CD14-positive monocyte (primary cell): ENCODE data around the gene GAD2. TPM values are rescaled to one million over a fixed set of nuclear protein-coding genes. Genes with fewer than 3 reads are reported as not detected.

Experiments
- DNase-seq, 3 donors: peaks; one replicate each; pipeline ENCODE4 v3.0.0-alpha.2; 2011 to 2022
- H2AFZ ChIP-seq: 2 replicates; pipeline ENCODE4 v1.6.0; 2012; ENCODE audit warnings: mild to moderate bottlenecking, low read depth, low read length, inconsistent platforms; ENCODE audit not compliant: insufficient read depth, poor library complexity, severe bottlenecking
- H3K27ac ChIP-seq, 2 donors: 1 replicate in 1 of 2; 2 replicates in 1 of 2; pipeline ENCODE4 v1.5.1; 2012 to 2013; ENCODE audit warnings: low read length in 2 of 2, control low read depth in 1 of 2, inconsistent platforms in 1 of 2, low read depth in 1 of 2, mild to moderate bottlenecking in 1 of 2
- H3K27me3 ChIP-seq, 2 donors: one replicate each; pipeline versions ENCODE4 v1.6.0 to v1.6.1; 2011 to 2013; ENCODE audit warnings: low read length in 2 of 2; ENCODE audit not compliant: control insufficient read depth in 2 of 2, insufficient read depth in 2 of 2
- H3K36me3 ChIP-seq, 2 donors: replicated peaks in 1 of 2; 1 replicate in 1 of 2; 2 replicates in 1 of 2; pipeline versions ENCODE4 v1.5.1 to v1.6.1; 2012 to 2013; ENCODE audit warnings: low read length in 2 of 2, control low read depth in 1 of 2, inconsistent platforms in 1 of 2, mild to moderate bottlenecking in 1 of 2; ENCODE audit not compliant: insufficient read depth in 2 of 2, control insufficient read depth in 1 of 2
- H3K4me1 ChIP-seq, 2 donors: 1 replicate in 1 of 2; 2 replicates in 1 of 2; pipeline versions ENCODE4 v1.5.1 to v1.6.1; 2012 to 2013; ENCODE audit warnings: low read length in 2 of 2, control low read depth in 1 of 2, inconsistent platforms in 1 of 2, mild to moderate bottlenecking in 1 of 2, moderate library complexity in 1 of 2; ENCODE audit not compliant: insufficient read depth in 2 of 2, control insufficient read depth in 1 of 2
- H3K4me2 ChIP-seq: replicated peaks from 2 replicates; pipeline ENCODE3; 2012; ENCODE audit warnings: low read length, moderate library complexity, mild to moderate bottlenecking; ENCODE audit not compliant: poor library complexity, severe bottlenecking; ENCODE audit errors: extremely low read depth
- H3K4me3 ChIP-seq, 3 experiments: fragments of 200-600 bp in 1 of 3; sonication (generic) in 1 of 3; replicated peaks in 1 of 3; 1 replicate in 2 of 3; 2 replicates in 1 of 3; pipeline ENCODE4 v1.5.1; 2011 to 2013; ENCODE audit warnings: low read length in 3 of 3, mild to moderate bottlenecking in 3 of 3, control low read depth in 2 of 3, low read depth in 2 of 3, inconsistent platforms in 1 of 3, moderate library complexity in 1 of 3
- H3K79me2 ChIP-seq: 2 replicates; pipeline ENCODE4 v1.6.0; 2012; ENCODE audit warnings: mild to moderate bottlenecking, control low read depth, inconsistent platforms, low read length, moderate library complexity; ENCODE audit not compliant: insufficient read depth
- H3K9ac ChIP-seq: 2 replicates; pipeline ENCODE4 v1.6.0; 2017; ENCODE audit warnings: low read length, mild to moderate bottlenecking; ENCODE audit not compliant: insufficient read depth, poor library complexity, severe bottlenecking
- H3K9me3 ChIP-seq, 2 donors: replicated peaks in 1 of 2; 1 replicate in 1 of 2; 2 replicates in 1 of 2; pipeline versions ENCODE4 v1.5.1 to v1.6.1; 2012 to 2013; ENCODE audit warnings: low read length in 2 of 2, control low read depth in 1 of 2; ENCODE audit not compliant: control insufficient read depth in 1 of 2, insufficient read depth in 1 of 2
- H4K20me1 ChIP-seq: 2 replicates; pipeline ENCODE4 v1.6.0; 2012; ENCODE audit warnings: mild to moderate bottlenecking, low read length, control low read depth, moderate library complexity; ENCODE audit not compliant: insufficient read depth
- H3K27ac Mint-ChIP-seq, 7 donors: one replicate each; pipeline ENCODE4 v1.8.0; 2020; ENCODE audit warnings: mild to moderate bottlenecking in 7 of 7, mixed read lengths in 7 of 7, moderate library complexity in 6 of 7, inconsistent platforms in 2 of 7
- H3K27me3 Mint-ChIP-seq, 3 donors: one replicate each; pipeline ENCODE4 v1.8.0; 2021 to 2022; ENCODE audit warnings: low read depth in 3 of 3, mild to moderate bottlenecking in 3 of 3, mixed read lengths in 3 of 3, moderate library complexity in 3 of 3, inconsistent platforms in 1 of 3
- H3K36me3 Mint-ChIP-seq, 2 donors: one replicate each; pipeline ENCODE4 v1.8.0; 2020; ENCODE audit warnings: mixed read lengths in 2 of 2, inconsistent platforms in 1 of 2, mild to moderate bottlenecking in 1 of 2
- H3K4me1 Mint-ChIP-seq: one replicate; pipeline ENCODE4 v1.8.0; 2020; ENCODE audit warnings: mild to moderate bottlenecking, mixed read lengths
- H3K4me3 Mint-ChIP-seq, 2 donors: one replicate each; pipeline ENCODE4 v1.8.0; 2020; ENCODE audit warnings: mild to moderate bottlenecking in 2 of 2, mixed read lengths in 2 of 2, moderate library complexity in 1 of 2
- H3K9me3 Mint-ChIP-seq, 7 donors: one replicate each; pipeline ENCODE4 v1.8.0; 2020 to 2022; ENCODE audit warnings: mixed read lengths in 7 of 7, mild to moderate bottlenecking in 6 of 7, moderate library complexity in 6 of 7, inconsistent platforms in 2 of 7
- CTCF ChIP-seq: fragments of 200-600 bp; IDR thresholded peaks from one replicate; pipeline ENCODE4 v1.8.0; 2022; ENCODE audit warnings: antibody characterized with exemption, mild to moderate bottlenecking
- WGBS: methylation state at CpG from one replicate; pipeline ENCODE4 v1.1.5; 2013; ENCODE audit warnings: missing lambda C conversion rate; ENCODE audit not compliant: insufficient coverage; 5-methylcytosine and 5-hydroxymethylcytosine counted together
- intact Hi-C, 2 donors: fragments of 100-400 bp; cut with micrococcal nuclease; formaldehyde crosslinking; loops; one replicate each; pipeline versions ENCODE4 v1.15.0 to v1.15.1; 2023
- polyA plus RNA-seq, 3 donors: library from polyadenylated mRNA; depleted of rRNA in 1 of 3; unstranded in 2 of 3; stranded (reverse) in 1 of 3; fragments of 300-500 nt in 2 of 3; fragments of >200 nt in 1 of 3; fragmentation: Illumina TruSeq in 2 of 3; gene quantifications; 1 replicate in 2 of 3; 2 replicates in 1 of 3; pipeline ENCODE4 v1.2.3, GENCODE V29; 2012 to 2021

GAD2 gene
- polyA plus RNA-seq, 3 donors, result not detected

- H3K79me2 ChIP-seq, result no peaks in the 10 kb centered on the region
- no peaks in the 10 kb centered on the region for H3K36me3 ChIP-seq
- H3K27me3 ChIP-seq, result no peaks in the 10 kb centered on the region
- no peak for TF ChIP-seq CTCF
- Mint-ChIP-seq H3K27ac (no peak overlapping the region), H3K27me3 (peaks cover 5 to 16% (median 6%) of the 10 kb centered on the region in 3 donors), H3K4me3 (no peak overlapping the region), H3K36me3 (no peaks in the 10 kb centered on the region), H3K4me1 (no peaks in the 10 kb centered on the region), H3K9me3 (peaks cover 0 to 4% (median 0%) of the 10 kb centered on the region in 7 donors)
- no peak overlapping the region for H2AFZ ChIP-seq
- H3K27ac ChIP-seq, result no peak overlapping the region
- no peak overlapping the region for H3K4me2 ChIP-seq
- no peaks in the 10 kb centered on the region for H3K4me1 ChIP-seq
- no peaks in the 10 kb centered on the region for H3K9me3 ChIP-seq
- intact Hi-C loops, result no loop called here
- no peaks in the 10 kb centered on the region for H4K20me1 ChIP-seq
- no peak overlapping the region for H3K4me3 ChIP-seq
- DNase-seq, result no peak
- WGBS, result 100% methylated on average over 3 of the region's 6 CpGs
- H3K9ac ChIP-seq, result no peak overlapping the region
Observed at GRCh38 chr10:26251925-26252324, 35.4 kb downstream of the GAD2 start.

GRCh38 chr10:26254616-26255015, 38.0 kb downstream of the GAD2 start:
- intact Hi-C loops, result no loop called here
- Histone ChIP-seq H3K4me2 (no peak overlapping the region), H2AFZ (no peak overlapping the region), H4K20me1 (no peaks in the 10 kb centered on the region), H3K4me1 (no peaks in the 10 kb centered on the region), H3K79me2 (no peaks in the 10 kb centered on the region), H3K27me3 (no peaks in the 10 kb centered on the region), H3K27ac (no peak overlapping the region), H3K4me3 (no peak overlapping the region), H3K9me3 (no peaks in the 10 kb centered on the region), H3K9ac (no peak overlapping the region), H3K36me3 (no peaks in the 10 kb centered on the region)
- DNase-seq, result no peak
- Mint-ChIP-seq H3K27ac (no peak overlapping the region), H3K36me3 (no peaks in the 10 kb centered on the region), H3K4me1 (no peaks in the 10 kb centered on the region), H3K27me3 (peaks cover 3 to 26% (median 4%) of the 10 kb centered on the region in 3 donors), H3K9me3 (peaks cover 0 to 4% (median 0%) of the 10 kb centered on the region in 7 donors), H3K4me3 (no peak overlapping the region)
- WGBS, result 81% methylated on average over 6 of the region's 7 CpGs
- TF ChIP-seq CTCF, result no peak
